ENCODE results near the gene CYYR1.

Gene CYYR1

GRCh38 chr21:26513212-26513611, 59.9 kb downstream of the CYYR1 start:
- Mint-ChIP-seq H3K27ac (no peak overlapping the region), H3K36me3 (ENCODE audit: low read depth) (peaks cover 6% of the 10 kb centered on the region)
- TF ChIP-seq CTCF (IDR thresholded peaks at IDR 0.05; ENCODE audit: unreplicated experiment in 3 of 3): no peak

GRCh38 chr21:26512664-26513063, 60.4 kb downstream of the CYYR1 start:
- TF ChIP-seq CTCF (IDR thresholded peaks at IDR 0.05; ENCODE audit: unreplicated experiment in 3 of 3): no peak
- H3K4me1 Mint-ChIP-seq: peaks cover 14% of the 10 kb centered on the region
- no peak overlapping the region for H3K4me3 Mint-ChIP-seq
- H3K36me3 Mint-ChIP-seq (ENCODE audit: low read depth): peaks cover under 1% of the 10 kb centered on the region
- peaks cover 5% of the 10 kb centered on the region for H3K27me3 Mint-ChIP-seq (ENCODE audit: low read depth)
- H3K27ac Mint-ChIP-seq: no peak overlapping the region
- H3K9me3 Mint-ChIP-seq: no peaks in the 10 kb centered on the region

More at GRCh38 chr21:26513212-26513611, 59.9 kb downstream of the CYYR1 start:
- Mint-ChIP-seq H3K27me3 (ENCODE audit: low read depth) (peaks cover 5% of the 10 kb centered on the region), H3K4me1 (peaks cover 9% of the 10 kb centered on the region), H3K4me3 (no peak overlapping the region), H3K9me3 (no peaks in the 10 kb centered on the region)

GRCh38 chr21:26508903-26509302, 64.2 kb downstream of the CYYR1 start:
- Mint-ChIP-seq H3K27me3 (ENCODE audit: low read depth) (no peaks in the 10 kb centered on the region), H3K9me3 (no peaks in the 10 kb centered on the region), H3K4me3 (no peak overlapping the region), H3K4me1 (peaks cover 26% of the 10 kb centered on the region), H3K27ac (no peak overlapping the region), H3K36me3 (ENCODE audit: low read depth) (no peaks in the 10 kb centered on the region)
- no peak for TF ChIP-seq CTCF (IDR thresholded peaks at IDR 0.05; ENCODE audit: unreplicated experiment in 3 of 3)

- no peak for TF ChIP-seq CTCF (IDR thresholded peaks at IDR 0.05; ENCODE audit: unreplicated experiment in 3 of 3)
- no peaks in the 10 kb centered on the region for H3K9me3 Mint-ChIP-seq
- no peaks in the 10 kb centered on the region for H3K27me3 Mint-ChIP-seq (ENCODE audit: low read depth)
- H3K4me1 Mint-ChIP-seq: peaks cover 26% of the 10 kb centered on the region
- H3K4me3 Mint-ChIP-seq: no peak overlapping the region
- H3K36me3 Mint-ChIP-seq (ENCODE audit: low read depth): no peaks in the 10 kb centered on the region
- no peak overlapping the region for H3K27ac Mint-ChIP-seq
These were observed 66.1 kb downstream of the CYYR1 start for GRCh38 chr21:26506956-26507355.

GRCh38 chr21:26505211-26505610, 67.9 kb downstream of the CYYR1 start:
- no peak overlapping the region for H3K27ac Mint-ChIP-seq
- no peak for TF ChIP-seq CTCF (IDR thresholded peaks at IDR 0.05; ENCODE audit: unreplicated experiment in 3 of 3)
- peaks cover 26% of the 10 kb centered on the region for H3K4me1 Mint-ChIP-seq
- no peaks in the 10 kb centered on the region for H3K27me3 Mint-ChIP-seq (ENCODE audit: low read depth)
- H3K36me3 Mint-ChIP-seq (ENCODE audit: low read depth): peaks cover 3% of the 10 kb centered on the region
- H3K9me3 Mint-ChIP-seq: no peaks in the 10 kb centered on the region
- no peak overlapping the region for H3K4me3 Mint-ChIP-seq

GRCh38 chr21:26503414-26503813, 69.7 kb downstream of the CYYR1 start:
- Mint-ChIP-seq H3K36me3 (ENCODE audit: low read depth) (peaks cover 15% of the 10 kb centered on the region), H3K27ac (no peak overlapping the region), H3K27me3 (ENCODE audit: low read depth) (no peaks in the 10 kb centered on the region), H3K4me1 (peaks cover 19% of the 10 kb centered on the region), H3K9me3 (peaks cover 5% of the 10 kb centered on the region), H3K4me3 (no peak overlapping the region)
- no peak for TF ChIP-seq CTCF (IDR thresholded peaks at IDR 0.05; ENCODE audit: unreplicated experiment in 3 of 3)

All from nephron (organoid).